Measurements from ENCODE around the gene MTERF4.

The MTERF4 gene

GRCh38 chr2:241047253-241048010 is 54.7 kb downstream of the MTERF4 start:
- Histone ChIP-seq H3K36me3 (no peaks in the 10 kb centered on the region), H3K4me2 (no peak overlapping the region), H3K9me3 (peaks cover 10% of the 10 kb centered on the region), H3K4me1 (peaks cover 16% of the 10 kb centered on the region), H3K27ac (no peak overlapping the region), H3K9ac (no peak overlapping the region), H3K27me3 (no peaks in the 10 kb centered on the region), H3K4me3 (no peak overlapping the region), H4K20me1 (peaks cover 9% of the 10 kb centered on the region; the same call in 1 of the 2 replicates)
- no peak for TF ChIP-seq Cebpa-rat (IDR thresholded peaks at IDR 0.05)

Data from BLaER1 (cell line).